ENCODE measurements around the gene ZNF556.

GRCh38 chr19:2858864-2859263 lies 8.3 kb upstream of the ZNF556 start:
- TF ChIP-seq POLR2A (IDR thresholded peaks at IDR 0.05) (no peak), CTCF (IDR thresholded peaks at IDR 0.05) (no peak)

Measured in Peyer's patch (tissue), 4 donors.